ENCODE measurements around the gene UBE2J2.

DNA sequence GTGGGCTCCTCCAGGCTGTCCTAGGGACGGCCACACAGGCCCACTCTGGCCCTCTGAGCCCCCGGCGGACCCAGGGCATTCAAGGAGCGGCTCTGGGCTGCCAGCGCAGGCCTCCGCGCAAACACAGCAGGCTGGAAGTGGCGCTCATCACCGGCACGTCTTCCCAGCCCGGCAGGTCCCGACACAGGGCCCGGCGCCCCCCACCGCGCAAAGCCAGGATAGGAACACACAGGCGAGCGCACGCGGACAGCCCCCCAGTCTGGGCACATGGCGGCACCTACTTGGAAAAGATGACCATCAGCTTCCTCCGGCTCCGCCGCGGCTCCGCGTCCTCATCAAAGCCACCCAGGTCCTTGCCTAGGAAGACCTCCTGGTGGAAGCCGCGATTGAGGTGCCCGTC is 45.5 kb downstream of the UBE2J2 start:
- TF ChIP-seq POLR2A (IDR thresholded peaks at IDR 0.05): no peak
- TF ChIP-seq, protein P1, sequence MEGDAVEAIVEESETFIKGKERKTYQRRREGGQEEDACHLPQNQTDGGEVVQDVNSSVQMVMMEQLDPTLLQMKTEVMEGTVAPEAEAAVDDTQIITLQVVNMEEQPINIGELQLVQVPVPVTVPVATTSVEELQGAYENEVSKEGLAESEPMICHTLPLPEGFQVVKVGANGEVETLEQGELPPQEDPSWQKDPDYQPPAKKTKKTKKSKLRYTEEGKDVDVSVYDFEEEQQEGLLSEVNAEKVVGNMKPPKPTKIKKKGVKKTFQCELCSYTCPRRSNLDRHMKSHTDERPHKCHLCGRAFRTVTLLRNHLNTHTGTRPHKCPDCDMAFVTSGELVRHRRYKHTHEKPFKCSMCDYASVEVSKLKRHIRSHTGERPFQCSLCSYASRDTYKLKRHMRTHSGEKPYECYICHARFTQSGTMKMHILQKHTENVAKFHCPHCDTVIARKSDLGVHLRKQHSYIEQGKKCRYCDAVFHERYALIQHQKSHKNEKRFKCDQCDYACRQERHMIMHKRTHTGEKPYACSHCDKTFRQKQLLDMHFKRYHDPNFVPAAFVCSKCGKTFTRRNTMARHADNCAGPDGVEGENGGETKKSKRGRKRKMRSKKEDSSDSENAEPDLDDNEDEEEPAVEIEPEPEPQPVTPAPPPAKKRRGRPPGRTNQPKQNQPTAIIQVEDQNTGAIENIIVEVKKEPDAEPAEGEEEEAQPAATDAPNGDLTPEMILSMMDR (IDR thresholded peaks at IDR 0.05): no peak

All from testis (tissue), 2 donors.